Renal cortex interstitium (tissue), 15 donors: Measurements from ENCODE around the gene HSH2D. TPM values are rescaled to one million over a fixed set of nuclear protein-coding genes. Genes with fewer than 3 reads are reported as not detected.
A peak's percentile ranks its signal among the peaks of the same experiment; 100 is the strongest.
"Not testable (repeated sequence)": the region's sequence is repeated elsewhere in the genome, so short reads cannot be mapped to it uniquely, and the experiment has no call there.

Experiments
- DNase-seq, 11 donors: peaks; one replicate each; pipeline ENCODE4 v3.0.0-alpha.2; 2013; ENCODE audit warnings: low read depth in 9 of 11, low spot score in 4 of 11; ENCODE audit errors: extremely low read depth in 1 of 11
- long read RNA-seq, 16 experiments: transcript quantifications; one replicate each; lab custom pipeline, GENCODE V29; 2026
- polyA plus RNA-seq, 3 donors: library from polyadenylated mRNA; unstranded; fragments of 120-200 nt; gene quantifications; one replicate each; pipeline ENCODE4 v1.2.1, GENCODE V29; 2013; ENCODE audit not compliant: insufficient read length in 3 of 3

HSH2D gene
- polyA plus RNA-seq: 1 to 10 TPM in 1 of 3 donors, under 1 TPM in 2; 0.30 to 1.3 (median 0.51) TPM
- long read RNA-seq, donor 1: 0 reads
- long read RNA-seq, donor 2: 0 reads
- long read RNA-seq, donor 3: 0 reads
- long read RNA-seq, donor 4: 0 reads
- long read RNA-seq, donor 5: 0 reads
- long read RNA-seq, donor 6: 0 reads
- long read RNA-seq, donor 7: 0 reads
- long read RNA-seq, donor 8: 0 reads
- long read RNA-seq, donor 9: 0 reads
- long read RNA-seq, donor 10: 0 reads
- long read RNA-seq, donor 11: 0 reads
- long read RNA-seq, donor 12: 0 reads
- long read RNA-seq, donor 13: 0 reads
- long read RNA-seq, donor 14: 0 reads
- long read RNA-seq, donor 15: 0 reads
- long read RNA-seq, donor 16: 0 reads

DNA sequence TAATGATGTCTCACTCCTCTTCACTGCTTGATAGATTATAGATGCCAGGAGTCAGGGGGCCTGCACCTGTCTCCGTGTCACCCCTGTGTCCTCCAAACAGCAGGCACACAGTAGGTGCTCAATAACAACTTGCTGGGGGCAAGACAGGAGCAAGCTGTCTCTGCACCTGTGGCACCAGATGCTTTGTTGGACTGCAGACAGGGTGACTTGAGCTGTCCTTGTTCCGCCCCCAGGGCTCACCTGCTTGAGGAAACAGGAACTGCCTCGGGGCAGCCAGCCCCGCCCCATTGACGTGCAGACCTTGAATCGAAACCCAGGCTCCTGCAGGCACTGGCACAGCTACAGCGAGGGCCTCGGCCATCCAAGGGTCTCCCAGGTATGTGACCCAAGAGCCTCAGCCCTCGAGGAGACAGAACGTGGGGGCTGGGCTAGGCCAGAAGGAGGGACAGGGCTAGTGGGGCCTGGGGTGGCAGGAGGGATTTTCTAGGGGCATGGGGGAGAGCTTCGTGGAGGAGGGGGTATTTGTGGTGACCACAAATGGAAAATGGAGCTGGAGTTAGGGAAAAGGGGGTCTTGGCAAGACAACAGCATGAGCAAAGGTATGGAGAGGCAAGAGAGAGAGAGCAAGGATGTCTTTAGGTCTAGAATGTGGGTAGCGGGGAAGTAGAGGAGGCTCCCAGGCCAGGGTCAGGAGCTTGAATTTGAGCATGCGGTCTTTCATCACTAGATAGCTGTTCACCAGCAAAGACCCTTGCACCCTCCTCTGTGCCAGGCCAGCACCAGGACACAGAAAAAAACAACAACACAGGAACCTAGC is at the start of gene HSH2D:
HSH2D (plus strand) TSS at position 287 of the 817 bp plus-strand sequence. CDS start 5,066 bp downstream, outside the sequence.
- DNase-seq: peak in 1 of 11 donors; percentile 11

GRCh38 chr19:16094360-16095070 is 49.0 kb upstream of the HSH2D start:
- DNase-seq: no peak

DNA sequence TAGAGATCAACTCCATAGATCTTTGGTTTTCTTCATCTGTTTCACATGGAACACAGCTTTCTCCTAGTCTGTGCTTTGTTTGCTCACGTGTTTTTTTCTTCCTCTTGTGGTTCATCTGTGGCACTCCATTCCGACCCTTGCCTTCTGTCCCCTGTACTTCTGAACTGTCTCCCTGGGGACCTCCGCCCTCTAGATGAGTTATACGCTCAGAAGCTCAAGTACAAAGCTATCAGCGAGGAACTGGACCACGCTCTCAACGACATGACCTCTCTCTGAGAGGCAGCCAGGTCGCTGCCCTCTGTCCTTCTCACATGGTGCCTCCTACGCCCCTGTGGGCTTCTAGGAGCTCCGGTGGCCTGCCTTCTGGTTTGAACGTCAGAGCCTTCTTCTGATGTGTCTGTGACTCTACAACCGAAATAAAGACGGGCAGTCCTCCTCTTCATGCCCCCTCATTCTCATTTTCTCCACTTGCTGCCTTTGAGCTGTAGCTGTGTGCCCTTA is 48.4 kb upstream of the HSH2D start:
- DNase-seq: no peak

GRCh38 chr19:16096280-16096855 is 47.1 kb upstream of the HSH2D start:
- no peak for DNase-seq

DNA sequence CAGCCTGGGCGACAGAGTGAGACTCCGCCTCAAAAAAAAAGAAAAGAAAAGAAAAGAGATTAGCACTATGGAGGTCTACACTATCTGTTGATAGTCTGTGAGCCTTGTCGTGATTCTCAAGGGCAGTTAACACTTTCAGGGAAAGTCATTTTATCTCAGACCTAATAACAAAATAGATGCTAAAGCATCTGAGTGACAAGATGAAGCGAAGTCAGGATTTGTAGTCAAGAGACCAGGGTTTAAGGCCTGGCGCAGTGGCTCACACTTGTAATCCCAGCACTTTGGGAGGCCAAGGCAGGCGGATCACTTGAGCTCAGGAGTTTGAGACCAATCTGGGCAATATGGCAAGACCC is 45.1 kb upstream of the HSH2D start:
- no peak for DNase-seq

GRCh38 chr19:16098821-16099220 is 44.7 kb upstream of the HSH2D start:
- no peak for DNase-seq

- DNase-seq: not testable (repeated sequence)
Measured at GRCh38 chr19:16099314-16099965, 44.0 kb upstream of the HSH2D start.

GRCh38 chr19:16100524-16100923 is 43.0 kb upstream of the HSH2D start:
- DNase-seq: no peak

- no peak for DNase-seq
Measured at GRCh38 chr19:16104722-16105121, 38.8 kb upstream of the HSH2D start.

DNA sequence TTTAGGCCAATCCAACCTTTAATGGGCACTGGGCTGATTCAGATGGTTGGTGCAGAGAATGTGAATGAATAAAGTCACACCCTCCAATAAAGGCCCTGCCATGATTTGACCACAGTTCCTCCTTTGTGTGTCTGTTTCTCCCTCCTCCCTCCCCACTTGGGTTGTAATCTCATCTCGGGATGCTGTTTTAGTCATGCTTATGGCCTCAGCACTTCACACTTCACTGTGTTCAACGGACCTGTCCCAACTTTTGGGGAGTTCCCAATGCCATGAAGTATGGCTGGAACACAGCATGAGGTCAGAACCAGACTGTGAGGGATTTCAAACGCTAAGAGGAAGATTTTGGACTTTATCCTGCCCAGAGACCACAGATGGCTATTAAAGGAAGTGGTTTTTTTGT is 37.4 kb upstream of the HSH2D start:
- DNase-seq: no peak

GRCh38 chr19:16111160-16111908 is 32.2 kb upstream of the HSH2D start, which contains the start of gene RAB8A:
TSS of gene RAB8A (plus strand) at chr19:16111889. CDS start at chr19:16111902, 13 bp downstream.
- DNase-seq: peak; percentile 91 to 99 (median 98)

- no peak for DNase-seq
Measured at GRCh38 chr19:16111909-16112752, 31.4 kb upstream of the HSH2D start.

- DNase-seq: no peak
Measured at GRCh38 chr19:16112778-16113177, 30.7 kb upstream of the HSH2D start.

- no peak for DNase-seq
Measured at GRCh38 chr19:16113727-16114126, 29.8 kb upstream of the HSH2D start.

DNA sequence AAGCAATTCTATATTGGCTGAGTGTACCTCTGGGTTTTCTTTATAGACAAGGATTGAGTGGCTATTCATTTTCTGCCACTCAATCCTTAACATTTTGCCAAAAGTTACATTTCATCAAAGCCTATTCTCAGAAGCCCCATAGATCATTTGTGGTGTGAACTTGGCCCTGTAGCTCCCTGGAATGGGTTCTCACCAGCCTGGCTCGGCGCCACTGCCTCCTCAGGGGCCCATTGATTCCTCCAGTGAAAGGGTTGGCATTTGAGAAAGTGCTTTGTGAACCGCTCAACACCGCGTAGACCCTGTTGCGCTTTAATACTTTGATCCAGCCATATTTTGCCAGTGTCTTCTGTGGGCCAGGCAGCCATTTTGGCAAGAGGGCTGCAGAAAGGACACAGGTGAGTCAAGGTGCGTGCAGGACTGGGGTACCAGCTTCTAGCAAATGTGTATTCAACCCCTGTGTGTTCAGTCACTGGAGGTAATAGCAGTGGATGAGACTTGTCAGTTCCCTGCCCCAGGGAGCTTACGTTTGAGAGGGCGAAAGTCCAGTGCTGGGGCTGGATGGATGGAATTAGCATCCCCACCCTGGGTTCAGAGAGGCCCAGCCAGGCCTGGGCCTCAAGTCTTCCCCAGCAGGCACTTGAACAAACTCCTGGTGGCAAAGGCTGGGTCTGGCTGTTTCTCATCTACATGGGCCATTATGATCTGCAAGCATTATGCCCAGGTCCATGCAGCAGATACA is 28.0 kb upstream of the HSH2D start:
- no peak for DNase-seq

DNA sequence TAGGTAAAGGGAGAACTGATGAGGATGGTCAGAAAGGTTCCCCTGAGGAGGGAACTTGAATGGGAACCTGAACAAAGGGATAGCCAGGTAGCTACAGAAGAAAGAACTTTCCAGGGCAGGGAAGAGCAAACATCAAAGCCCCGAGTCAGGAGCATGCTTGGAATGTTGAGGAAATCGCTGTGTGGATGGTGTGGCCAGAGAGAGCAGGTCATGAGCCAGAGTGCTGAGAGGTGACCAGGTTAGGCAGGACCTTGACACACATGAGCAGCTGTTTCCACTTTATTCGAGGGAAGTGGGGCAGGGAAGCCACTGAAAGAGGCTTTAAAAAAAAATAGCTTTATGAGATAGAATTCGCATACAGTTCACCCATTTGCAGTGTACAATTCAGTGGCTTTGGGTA is 27.4 kb upstream of the HSH2D start:
- DNase-seq: no peak
